ENCODE results near the gene PILRB. TPM values are rescaled to one million over a fixed set of nuclear protein-coding genes. Genes with fewer than 3 reads are reported as not detected.

The PILRB gene
- total and polyA plus RNA-seq, 2 of the 13 experiments (the other 11 are each of a cell fraction or from before 2014, with no cell fraction given), result 16.6 to 33.8 TPM

DNA sequence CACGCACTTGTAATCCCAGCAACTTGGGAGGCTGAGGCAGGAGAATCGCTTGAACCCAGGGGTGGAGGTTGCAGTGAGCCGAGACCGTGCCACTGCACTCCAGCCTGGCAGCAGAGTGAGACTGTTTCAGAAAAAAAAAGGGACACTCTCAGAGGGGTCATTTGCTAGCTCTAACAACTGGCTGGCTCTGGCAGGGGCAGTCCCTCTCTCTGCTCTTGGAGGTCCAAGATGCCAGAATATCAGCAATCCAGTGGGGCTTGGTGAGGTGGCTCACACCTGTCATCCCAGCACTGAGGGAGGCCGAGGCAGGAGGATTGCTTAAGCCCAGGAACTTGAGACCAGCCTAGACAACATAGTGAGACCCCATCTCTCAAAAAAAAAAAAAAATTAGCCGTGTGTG, 12.8 kb downstream of the PILRB start:
- intact Hi-C loops (cut with micrococcal nuclease; ENCODE audit: unreplicated experiment), result no loop called here
- FAIRE-seq, result no peak

DNA sequence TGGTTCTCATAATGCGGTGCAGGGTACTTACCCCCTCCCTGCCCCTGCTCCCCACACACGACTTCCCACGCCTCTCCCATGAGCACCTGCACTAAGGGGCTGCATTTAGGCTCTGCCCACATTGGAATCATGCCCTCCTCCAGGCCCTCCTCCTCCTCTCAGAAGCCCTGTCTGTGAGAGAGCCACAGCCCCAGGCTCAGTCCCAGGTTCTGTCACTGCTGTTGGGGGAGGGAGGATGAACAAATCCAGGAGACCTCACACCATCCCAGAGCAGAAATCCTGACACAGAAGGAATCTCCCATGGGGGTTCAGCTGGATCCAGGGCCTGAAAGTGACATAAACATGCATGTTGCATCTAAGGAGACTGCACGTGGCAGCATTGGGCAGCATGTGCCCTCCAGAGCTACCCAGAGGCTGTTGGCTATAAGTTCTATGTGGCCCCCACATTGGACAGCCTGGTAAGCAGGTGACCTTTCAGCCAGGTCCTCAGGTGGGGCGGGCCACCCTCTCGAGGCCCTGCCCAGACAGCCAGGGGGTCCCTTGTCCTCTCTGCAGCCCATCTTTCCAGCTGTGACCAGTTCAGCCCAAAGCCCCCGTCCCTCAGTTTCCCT, 13.7 kb downstream of the PILRB start:
- peak in 1 of 2 experiments; percentile 25; a peak in 1 of 4 replicates for TF ChIP-seq POLR2A (IDR thresholded peaks at IDR 0.05; ENCODE audit: insufficient read depth in 1 of 2, low read depth in 2 of 2, low read length in 2 of 2)
- TF ChIP-seq, protein P1, sequence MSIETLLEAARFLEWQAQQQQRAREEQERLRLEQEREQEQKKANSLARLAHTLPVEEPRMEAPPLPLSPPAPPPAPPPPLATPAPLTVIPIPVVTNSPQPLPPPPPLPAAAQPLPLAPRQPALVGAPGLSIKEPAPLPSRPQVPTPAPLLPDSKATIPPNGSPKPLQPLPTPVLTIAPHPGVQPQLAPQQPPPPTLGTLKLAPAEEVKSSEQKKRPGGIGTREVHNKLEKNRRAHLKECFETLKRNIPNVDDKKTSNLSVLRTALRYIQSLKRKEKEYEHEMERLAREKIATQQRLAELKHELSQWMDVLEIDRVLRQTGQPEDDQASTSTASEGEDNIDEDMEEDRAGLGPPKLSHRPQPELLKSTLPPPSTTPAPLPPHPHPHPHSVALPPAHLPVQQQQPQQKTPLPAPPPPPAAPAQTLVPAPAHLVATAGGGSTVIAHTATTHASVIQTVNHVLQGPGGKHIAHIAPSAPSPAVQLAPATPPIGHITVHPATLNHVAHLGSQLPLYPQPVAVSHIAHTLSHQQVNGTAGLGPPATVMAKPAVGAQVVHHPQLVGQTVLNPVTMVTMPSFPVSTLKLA (IDR thresholded peaks at IDR 0.05), result peak; percentile 51; the same call in 1 of the 2 replicates
- no peak for TF ChIP-seq ZSCAN12 (CRISPR knock-in tag; IDR thresholded peaks at IDR 0.05)
- no peak for TF ChIP-seq ELF4 (CRISPR knock-in tag; IDR thresholded peaks at IDR 0.05; ENCODE audit: borderline replicate concordance)
- peaks cover 9% of the 10 kb centered on the region; the same call in 1 of the 2 replicates for H3K4me1 ChIP-seq (ENCODE audit: insufficient read depth, low read length)
- POLR2A ChIA-PET, result no interaction called here
- CTCF ChIA-PET (ENCODE audit: low intra/inter-chr PET ratio, low total read pairs), result no interaction called here
- DNase-seq (ENCODE audit: low spot score) (no peak), FAIRE-seq (no peak), ATAC-seq (peak; percentile 12)
- H4K20me1 ChIP-seq (ENCODE audit: insufficient read depth, low read length), result no peaks in the 10 kb centered on the region
- in situ Hi-C loops (cut with HindIII; ENCODE audit: extremely low pct_ligation_motif_present, low pct_unique_long_range_greater_than_20kb), result no loop called here
- no peak overlapping the region for H3K4me2 ChIP-seq (ENCODE audit: low read depth, low read length)
- H3K9me3 ChIP-seq (ENCODE audit: low read length), result no peaks in the 10 kb centered on the region
- intact Hi-C loops (cut with micrococcal nuclease; ENCODE audit: unreplicated experiment), result no loop called here
- H3K27ac ChIP-seq (ENCODE audit: extremely low read length, insufficient read depth, low read length), result no peak overlapping the region
- no peak overlapping the region for H3K4me3 ChIP-seq (replicated peaks in 1 of 3; ENCODE audit: insufficient read depth in 1 of 3, low read depth in 2 of 3, low read length in 3 of 3)
- BruUV-seq (replicated peaks), result no TSS peak
- no peaks in the 10 kb centered on the region for H3K36me3 ChIP-seq (replicated peaks in 1 of 2; ENCODE audit: control insufficient read depth in 1 of 2, insufficient read depth in 2 of 2, low read length in 2 of 2)
- H3K79me2 ChIP-seq (ENCODE audit: insufficient read depth, low read length), result no peaks in the 10 kb centered on the region
- H3K9ac ChIP-seq (ENCODE audit: insufficient read depth, low read depth, low read length), result no peak overlapping the region
- no peaks in the 10 kb centered on the region; a peak in 2 of 5 replicates for H3K27me3 ChIP-seq (ENCODE audit: control insufficient read depth in 1 of 2, insufficient read depth in 2 of 2, low read length in 2 of 2)
- WGBS (ENCODE audit: low lambda C conversion rate), result 76% methylated on average over 4 of the region's 7 CpGs
- no peak overlapping the region for H2AFZ ChIP-seq (ENCODE audit: low read length)

More for the DNA sequence above, 12.8 kb downstream of the PILRB start:
- 92% methylated on average over 6 of the region's 6 CpGs for WGBS (ENCODE audit: low lambda C conversion rate)
- H4K20me1 ChIP-seq (ENCODE audit: insufficient read depth, low read length), result no peaks in the 10 kb centered on the region
- no peak overlapping the region for H3K27ac ChIP-seq (ENCODE audit: extremely low read length, insufficient read depth, low read length)
- TF ChIP-seq ZNF264 (CRISPR knock-in tag; IDR thresholded peaks at IDR 0.05) (no peak), TSC22D2 (CRISPR knock-in tag; IDR thresholded peaks at IDR 0.05; ENCODE audit: borderline replicate concordance) (no peak), ZNF30 (CRISPR knock-in tag; IDR thresholded peaks at IDR 0.05) (no peak), FOXO1 (CRISPR knock-in tag; IDR thresholded peaks at IDR 0.05) (no peak), RBFOX2 (IDR thresholded peaks at IDR 0.05; ENCODE audit: low read depth, low read length) (no peak), ZNF7 (CRISPR knock-in tag; IDR thresholded peaks at IDR 0.05) (no peak)
- TF ChIP-seq, protein P2, sequence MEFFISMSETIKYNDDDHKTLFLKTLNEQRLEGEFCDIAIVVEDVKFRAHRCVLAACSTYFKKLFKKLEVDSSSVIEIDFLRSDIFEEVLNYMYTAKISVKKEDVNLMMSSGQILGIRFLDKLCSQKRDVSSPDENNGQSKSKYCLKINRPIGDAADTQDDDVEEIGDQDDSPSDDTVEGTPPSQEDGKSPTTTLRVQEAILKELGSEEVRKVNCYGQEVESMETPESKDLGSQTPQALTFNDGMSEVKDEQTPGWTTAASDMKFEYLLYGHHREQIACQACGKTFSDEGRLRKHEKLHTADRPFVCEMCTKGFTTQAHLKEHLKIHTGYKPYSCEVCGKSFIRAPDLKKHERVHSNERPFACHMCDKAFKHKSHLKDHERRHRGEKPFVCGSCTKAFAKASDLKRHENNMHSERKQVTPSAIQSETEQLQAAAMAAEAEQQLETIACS (CRISPR knock-in tag; IDR thresholded peaks at IDR 0.05), result no peak
- H3K79me2 ChIP-seq (ENCODE audit: insufficient read depth, low read length), result no peaks in the 10 kb centered on the region
- H3K9me3 ChIP-seq (ENCODE audit: low read length), result no peaks in the 10 kb centered on the region
- no peaks in the 10 kb centered on the region; a peak in 2 of 5 replicates for H3K27me3 ChIP-seq (ENCODE audit: control insufficient read depth in 1 of 2, insufficient read depth in 2 of 2, low read length in 2 of 2)
- no peak overlapping the region for H3K4me3 ChIP-seq (replicated peaks in 1 of 3; ENCODE audit: insufficient read depth in 1 of 3, low read depth in 2 of 3, low read length in 3 of 3)
- H3K4me1 ChIP-seq (ENCODE audit: insufficient read depth, low read length), result peaks cover 9% of the 10 kb centered on the region; the same call in 1 of the 2 replicates
- ATAC-seq (no peak), DNase-seq (ENCODE audit: low spot score) (no peak)
- in situ Hi-C loops (cut with HindIII; ENCODE audit: extremely low pct_ligation_motif_present, low pct_unique_long_range_greater_than_20kb), result no loop called here
- no peak overlapping the region for H3K4me2 ChIP-seq (ENCODE audit: low read depth, low read length)
- no peaks in the 10 kb centered on the region for H3K36me3 ChIP-seq (replicated peaks in 1 of 2; ENCODE audit: control insufficient read depth in 1 of 2, insufficient read depth in 2 of 2, low read length in 2 of 2)
- ChIA-PET CTCF (ENCODE audit: low intra/inter-chr PET ratio, low total read pairs) (no interaction called here), POLR2A (no interaction called here)
- no peak overlapping the region for H2AFZ ChIP-seq (ENCODE audit: low read length)
- BruUV-seq (replicated peaks), result no TSS peak
- no peak overlapping the region for H3K9ac ChIP-seq (ENCODE audit: insufficient read depth, low read depth, low read length)
